Activated naive CD4-positive, alpha-beta T cell treated with anti-CD3 and anti-CD28 coated beads for 36 hours (primary cell): ENCODE results near the gene HOTAIR. TPM values are rescaled to one million over a fixed set of nuclear protein-coding genes. Genes with fewer than 3 reads are reported as not detected.

Experiments used
- CTCF ChIA-PET: fragments of 350-600 bp; sonication (Branson Sonifier 250); formaldehyde crosslinking; loops from one replicate; lab custom pipeline; 2021; ENCODE audit warnings: antibody characterized with exemption; lab: Charles Lee
- DNase-seq: peaks from one replicate; pipeline ENCODE4 v3.0.0-alpha.2; 2020
- H3K27ac Mint-ChIP-seq: one replicate; pipeline ENCODE4 v1.8.0; 2021; ENCODE audit warnings: mild to moderate bottlenecking, mixed read lengths
- H3K27me3 Mint-ChIP-seq: one replicate; pipeline ENCODE4 v1.8.0; 2021; ENCODE audit warnings: low read depth, mixed read lengths
- H3K36me3 Mint-ChIP-seq: one replicate; pipeline ENCODE4 v1.8.0; 2021; ENCODE audit warnings: low read depth, mixed read lengths
- H3K4me1 Mint-ChIP-seq: one replicate; pipeline ENCODE4 v1.8.0; 2021; ENCODE audit warnings: low read depth, mixed read lengths
- H3K4me3 Mint-ChIP-seq: one replicate; pipeline ENCODE4 v1.8.0; 2021; ENCODE audit warnings: mild to moderate bottlenecking, moderate library complexity, mixed read lengths
- H3K9me3 Mint-ChIP-seq: one replicate; pipeline ENCODE4 v1.8.0; 2021; ENCODE audit warnings: mixed read lengths
- intact Hi-C: fragments of 100-400 bp; cut with micrococcal nuclease; formaldehyde crosslinking; loops from one replicate; pipeline ENCODE4 v1.15.1; 2023
- microRNA-seq: library from miRNA; unstranded; fragments of <30 nt; microRNA quantifications from one replicate; pipeline ENCODE4 v1.2.0, GENCODE V29; 2022; ENCODE audit warnings: borderline microRNAs expressed, borderline replicate concordance
- total RNA-seq, 2 experiments: library from RNA; stranded (reverse); gene quantifications; one replicate each; pipeline ENCODE4 v1.2.3, GENCODE V29; 2021

HOTAIR gene
- total RNA-seq, 2 experiments from 2014 or later: not detected

DNA sequence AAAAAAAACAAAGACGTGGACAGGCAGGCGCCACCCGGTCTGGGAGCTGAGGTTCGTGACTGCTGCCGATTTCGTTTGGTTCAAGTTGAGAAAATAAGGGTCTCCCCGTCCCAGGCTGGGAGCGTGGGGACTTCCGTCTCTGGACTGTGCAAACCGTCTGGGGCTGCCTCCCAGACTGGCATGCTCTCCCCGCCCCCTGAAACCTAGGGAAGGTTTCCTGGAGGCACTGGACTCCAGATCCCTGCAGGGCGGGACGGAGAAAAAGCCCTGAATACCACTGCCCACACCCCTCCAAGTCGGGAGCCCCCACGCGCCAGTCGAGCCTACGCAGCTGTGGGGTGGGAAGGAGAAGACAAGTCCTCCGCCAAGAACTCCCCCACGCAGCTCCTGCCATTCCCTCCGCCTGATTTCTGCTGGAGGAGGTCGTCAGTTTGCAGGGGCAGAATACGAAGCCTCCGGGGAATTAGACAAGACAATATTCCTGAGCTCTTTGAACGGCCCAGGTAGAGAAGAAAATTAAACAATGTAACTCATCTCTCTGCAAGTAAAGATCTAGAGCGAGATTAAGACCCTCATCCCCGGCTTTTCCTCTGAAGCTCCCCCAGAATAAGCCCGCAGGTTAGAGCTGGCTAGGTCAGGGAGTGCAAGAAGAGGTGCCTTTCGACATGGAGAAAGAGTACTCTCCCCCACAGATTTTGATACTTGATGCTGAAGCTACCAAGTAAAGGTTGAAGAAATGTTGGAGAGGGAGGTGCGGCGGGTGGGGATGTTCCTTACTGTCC, 46.5 kb downstream of the HOTAIR start:
- Mint-ChIP-seq H3K9me3 (no peaks in the 10 kb centered on the region), H3K4me3 (no peak overlapping the region), H3K36me3 (no peaks in the 10 kb centered on the region), H3K27me3 (peaks cover 79% of the 10 kb centered on the region), H3K4me1 (peaks cover 3% of the 10 kb centered on the region), H3K27ac (no peak overlapping the region)
- intact Hi-C loops: no loop called here
- no peak for DNase-seq
- CTCF ChIA-PET: interaction anchor here (1.1 kb wide), 1 partner anchor 57 kb away, joined by 3 read pairs; the partner anchor contains the start of gene HOXC10

DNA sequence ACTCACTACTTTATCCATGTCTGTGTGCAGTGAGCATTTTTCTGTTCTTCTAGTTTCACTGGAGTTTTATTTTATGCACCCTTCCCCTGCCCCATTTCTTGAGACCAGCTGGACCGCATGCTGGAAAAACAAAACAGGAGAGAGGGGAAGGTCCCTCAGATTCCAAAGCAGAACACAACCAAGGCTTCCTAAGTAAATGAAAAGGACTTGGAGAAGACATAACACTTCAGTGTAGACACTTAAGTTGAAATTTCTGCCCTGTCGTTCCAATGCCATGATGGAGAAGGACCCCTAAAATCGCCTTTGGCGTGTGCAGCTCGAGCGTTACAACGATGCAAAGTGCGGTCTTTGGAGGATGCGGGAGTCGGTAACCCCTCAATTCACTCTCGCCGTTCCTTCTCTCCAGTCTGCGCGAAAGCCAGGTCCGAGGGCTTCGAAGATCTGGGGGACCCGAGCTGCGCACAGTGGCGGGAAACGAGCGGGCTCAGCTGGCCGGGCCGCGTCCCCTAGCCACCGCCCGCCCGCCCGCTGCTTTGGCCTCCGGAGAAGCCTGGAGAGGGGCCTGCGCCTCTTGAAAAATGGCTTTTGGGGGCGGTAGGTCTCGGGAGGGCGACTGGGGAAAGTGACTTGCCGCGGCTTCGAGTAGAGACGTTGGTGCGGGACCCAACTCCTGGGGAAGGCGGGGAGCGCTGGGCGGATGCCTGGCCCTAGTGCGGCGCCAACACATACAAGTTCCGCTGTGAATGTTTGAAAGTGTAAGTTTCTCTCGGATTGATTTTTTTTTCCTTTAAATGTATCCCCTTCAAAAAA, 47.3 kb downstream of the HOTAIR start:
- H3K4me1 Mint-ChIP-seq: peaks cover 3% of the 10 kb centered on the region
- intact Hi-C loops: no loop called here
- no peak for DNase-seq
- CTCF ChIA-PET: no interaction called here
- no peaks in the 10 kb centered on the region for H3K36me3 Mint-ChIP-seq
- no peaks in the 10 kb centered on the region for H3K9me3 Mint-ChIP-seq
- H3K4me3 Mint-ChIP-seq: no peak overlapping the region
- H3K27me3 Mint-ChIP-seq: peaks cover 79% of the 10 kb centered on the region
- no peak overlapping the region for H3K27ac Mint-ChIP-seq

GRCh38 chr12:53924521-53925405, 50.0 kb downstream of the HOTAIR start:
- Mint-ChIP-seq H3K27me3 (peaks cover 74% of the 10 kb centered on the region), H3K4me1 (peaks cover 3% of the 10 kb centered on the region), H3K4me3 (no peak overlapping the region), H3K27ac (no peak overlapping the region), H3K36me3 (no peaks in the 10 kb centered on the region), H3K9me3 (no peaks in the 10 kb centered on the region)
- CTCF ChIA-PET: interaction anchor here (1.8 kb wide), 1 partner anchor 13 kb away, joined by 3 read pairs; the partner anchor contains the start of gene HOXC13
- no peak for DNase-seq
- intact Hi-C loops: no loop called here

DNA sequence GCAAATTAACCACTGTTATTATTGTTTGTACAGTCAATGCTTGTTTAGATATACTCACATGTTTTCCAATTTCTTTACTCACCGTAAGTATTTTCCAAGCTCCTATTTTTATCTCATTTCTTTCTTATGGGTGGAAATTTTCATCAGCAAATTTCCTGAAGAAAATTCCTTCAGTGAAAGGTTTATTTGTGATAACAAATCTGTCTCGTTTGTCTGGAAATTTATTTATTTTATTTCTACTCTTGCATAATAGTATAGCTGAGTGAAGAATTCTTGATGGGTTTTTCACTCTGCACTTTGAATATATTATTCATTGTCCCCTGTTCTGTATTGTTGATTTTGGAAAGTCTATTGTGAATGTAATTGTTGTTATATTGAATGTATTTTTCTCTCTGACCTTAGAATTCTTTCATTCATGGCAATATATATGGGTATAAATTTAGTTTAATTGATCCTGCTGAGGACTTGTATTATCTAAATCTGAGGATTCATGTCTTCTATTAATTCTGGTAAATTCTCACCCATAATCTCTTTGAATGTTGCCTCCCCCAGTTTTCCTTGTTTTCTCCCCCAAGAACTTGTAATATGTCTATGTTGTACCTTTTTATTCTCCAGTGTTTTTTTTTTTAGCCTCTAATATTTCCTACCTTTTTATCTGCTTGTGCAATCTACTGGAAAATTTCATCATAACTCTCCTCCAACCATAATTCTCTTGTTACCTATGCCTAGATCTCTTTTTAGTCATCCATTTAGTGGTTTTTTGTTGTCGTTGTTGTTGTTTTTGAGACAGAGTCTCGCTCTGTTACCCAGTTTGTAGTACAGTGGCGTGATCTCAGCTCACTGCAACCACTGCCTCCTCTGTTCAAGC, 57.7 kb downstream of the HOTAIR start:
- H3K4me3 Mint-ChIP-seq: no peak overlapping the region
- CTCF ChIA-PET: no interaction called here
- intact Hi-C loops: no loop called here

More for the DNA sequence above, 57.7 kb downstream of the HOTAIR start:
- peaks cover 48% of the 10 kb centered on the region for H3K27me3 Mint-ChIP-seq
- no peaks in the 10 kb centered on the region for H3K4me1 Mint-ChIP-seq
- no peak for DNase-seq
- no peaks in the 10 kb centered on the region for H3K36me3 Mint-ChIP-seq
- H3K9me3 Mint-ChIP-seq: no peaks in the 10 kb centered on the region
- H3K27ac Mint-ChIP-seq: no peak overlapping the region

Small RNA genes lying within 50 kb of the gene (microRNA-seq; reads per million reads assigned to microRNA genes)
- not detected for gene MIR196A2

Other genes starting within 250 kb of the HOTAIR start
- gene CALCOCO1, start 247.5 kb downstream of the HOTAIR start, total RNA-seq: 1 to 10 TPM; 8.1 to 8.3 TPM
- gene CISTR, start 223.0 kb downstream of the HOTAIR start, total RNA-seq: not detected
- gene HOXC13, start 36.1 kb downstream of the HOTAIR start, total RNA-seq: not detected
- not detected for gene HOXC12, start 20.1 kb downstream of the HOTAIR start, total RNA-seq
- gene HOXC11, start 1.8 kb downstream of the HOTAIR start, total RNA-seq: not detected
- gene HOXC10, start 10.2 kb upstream of the HOTAIR start, total RNA-seq: not detected
- not detected for gene HOXC9, start 25.2 kb upstream of the HOTAIR start, total RNA-seq
- not detected for gene HOXC8, start 34.0 kb upstream of the HOTAIR start, total RNA-seq
- gene HOXC6, start 53.5 kb upstream of the HOTAIR start, total RNA-seq: not detected
- not detected for gene HOXC5, start 58.1 kb upstream of the HOTAIR start, total RNA-seq
- gene HOXC4, start 78.9 kb upstream of the HOTAIR start, total RNA-seq: under 1 TPM in 1 of 2 experiments, not detected in 1; 0.12 TPM
- 10 to 100 TPM; 18.2 to 19.7 TPM for gene SMUG1, start 214.0 kb upstream of the HOTAIR start, total RNA-seq